GM13977 (cell line): ENCODE data around the gene OTUD5.

Experiments
- DNase-seq: peaks from one replicate; pipeline ENCODE4 v3.0.0; 2012; ENCODE audit warnings: low spot score
- in situ Hi-C: fragments of 300-500 bp; cut with MboI; formaldehyde crosslinking; loops from one replicate; pipeline ENCODE4 v1.12.0; 2022; ENCODE audit warnings: low sequenced_read_pairs, low pct_unique_long_range_greater_than_20kb, mixed read lengths, inconsistent platforms; ENCODE audit not compliant: unreplicated experiment
- TF ChIP-seq, protein P1 (sequence below): IDR thresholded peaks from 2 replicates; pipeline ENCODE4 v1.5.1; 2012; ENCODE audit warnings: mild to moderate bottlenecking, control low read depth; ENCODE audit not compliant: insufficient read depth; ENCODE audit errors: extremely low read depth, missing control alignments

OTUD5 gene

DNA sequence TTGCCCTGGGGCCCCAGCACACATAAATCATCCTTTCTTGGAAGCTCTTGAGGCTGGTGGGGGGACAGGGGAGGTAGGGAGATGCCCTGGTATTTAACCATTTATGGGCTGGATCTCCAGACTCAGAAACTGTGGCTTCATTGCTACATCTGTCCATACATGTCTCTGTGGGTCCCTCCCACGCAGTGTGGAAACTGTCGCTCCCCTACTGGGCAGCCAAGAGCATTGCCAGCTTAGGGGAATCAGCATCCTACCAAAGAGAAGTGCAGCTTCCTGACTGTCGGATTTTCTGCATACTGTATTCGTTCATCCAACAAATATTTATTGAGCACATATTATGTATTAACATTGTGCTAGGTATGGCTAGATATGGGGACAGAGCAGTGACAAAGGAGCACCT is 41.0 kb upstream of the OTUD5 start:
- DNase-seq = no peak
- TF ChIP-seq, protein P1, sequence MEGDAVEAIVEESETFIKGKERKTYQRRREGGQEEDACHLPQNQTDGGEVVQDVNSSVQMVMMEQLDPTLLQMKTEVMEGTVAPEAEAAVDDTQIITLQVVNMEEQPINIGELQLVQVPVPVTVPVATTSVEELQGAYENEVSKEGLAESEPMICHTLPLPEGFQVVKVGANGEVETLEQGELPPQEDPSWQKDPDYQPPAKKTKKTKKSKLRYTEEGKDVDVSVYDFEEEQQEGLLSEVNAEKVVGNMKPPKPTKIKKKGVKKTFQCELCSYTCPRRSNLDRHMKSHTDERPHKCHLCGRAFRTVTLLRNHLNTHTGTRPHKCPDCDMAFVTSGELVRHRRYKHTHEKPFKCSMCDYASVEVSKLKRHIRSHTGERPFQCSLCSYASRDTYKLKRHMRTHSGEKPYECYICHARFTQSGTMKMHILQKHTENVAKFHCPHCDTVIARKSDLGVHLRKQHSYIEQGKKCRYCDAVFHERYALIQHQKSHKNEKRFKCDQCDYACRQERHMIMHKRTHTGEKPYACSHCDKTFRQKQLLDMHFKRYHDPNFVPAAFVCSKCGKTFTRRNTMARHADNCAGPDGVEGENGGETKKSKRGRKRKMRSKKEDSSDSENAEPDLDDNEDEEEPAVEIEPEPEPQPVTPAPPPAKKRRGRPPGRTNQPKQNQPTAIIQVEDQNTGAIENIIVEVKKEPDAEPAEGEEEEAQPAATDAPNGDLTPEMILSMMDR = no peak
- in situ Hi-C loops = no loop called here

- in situ Hi-C loops = no loop called here
- TF ChIP-seq, protein P1 = no peak
- no peak for DNase-seq
Observed at GRCh38 chrX:48997865-48998264, 40.5 kb upstream of the OTUD5 start.

GRCh38 chrX:48997455-48997854 is 40.0 kb upstream of the OTUD5 start:
- no peak for DNase-seq
- in situ Hi-C loops = no loop called here
- TF ChIP-seq, protein P1 = no peak

DNA sequence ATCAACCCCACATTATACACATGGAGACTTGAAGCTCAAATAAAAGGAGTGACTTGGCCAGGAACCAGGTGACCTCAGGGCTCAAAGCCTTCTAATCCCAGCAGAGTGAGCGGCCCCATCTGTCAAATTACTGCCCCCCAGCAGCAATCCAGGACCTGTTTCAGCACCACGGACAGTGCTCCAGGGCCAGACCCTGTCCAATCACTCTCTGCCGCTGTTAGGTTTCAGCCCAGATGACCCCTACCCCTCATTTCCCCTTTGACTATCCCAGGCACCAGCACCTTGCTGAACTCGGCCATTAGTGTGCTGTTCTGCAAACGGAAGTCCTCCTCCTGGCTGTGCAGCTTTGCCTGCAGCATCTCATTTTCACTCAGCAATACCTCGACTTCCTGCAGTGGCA is 39.6 kb upstream of the OTUD5 start:
- TF ChIP-seq, protein P1 = no peak
- no peak for DNase-seq
- in situ Hi-C loops = no loop called here

GRCh38 chrX:48992341-48992740 is 34.9 kb upstream of the OTUD5 start:
- in situ Hi-C loops = no loop called here
- TF ChIP-seq, protein P1 = no peak
- no peak for DNase-seq

DNA sequence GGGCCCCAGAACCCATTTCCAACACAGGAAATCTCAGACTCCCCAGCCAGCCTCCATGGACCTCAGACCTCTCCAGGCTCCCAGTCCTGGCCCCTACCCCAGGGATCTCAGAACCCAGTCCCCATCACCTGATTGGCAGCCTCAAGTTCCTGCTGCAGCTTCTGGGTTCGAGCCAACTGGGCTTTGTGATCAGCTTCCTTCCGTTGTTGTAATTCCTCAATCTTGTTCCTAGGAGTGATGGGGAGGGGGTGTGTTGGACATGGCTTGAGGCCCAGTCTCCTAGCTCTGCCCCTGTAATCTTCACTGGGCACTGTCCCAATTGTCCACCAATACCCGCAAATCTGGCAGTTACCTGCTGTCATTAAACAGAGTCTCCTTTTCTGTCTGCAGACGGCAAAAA is 32.1 kb upstream of the OTUD5 start:
- TF ChIP-seq, protein P1 = no peak
- no peak for DNase-seq
- in situ Hi-C loops = no loop called here

- TF ChIP-seq, protein P1 = no peak
- DNase-seq = no peak
- in situ Hi-C loops = no loop called here
Observed at GRCh38 chrX:48983896-48984295, 26.5 kb upstream of the OTUD5 start.
